Stomach smooth muscle (tissue), 2 donors: ENCODE measurements around the gene MYLK.
A peak's percentile ranks its signal among the peaks of the same experiment; 100 is the strongest.
"Not testable (repeated sequence)": the region's sequence is repeated elsewhere in the genome, so short reads cannot be mapped to it uniquely, and the experiment has no call there.

Source experiments
- H3K27ac ChIP-seq: one replicate; pipeline ENCODE4 v1.7.0; 2013; ENCODE audit warnings: mild to moderate bottlenecking, low read length, inconsistent platforms
- H3K27me3 ChIP-seq, 2 donors: one replicate each; pipeline ENCODE4 v1.7.0; 2013; ENCODE audit warnings: low read length in 2 of 2; ENCODE audit not compliant: insufficient read depth in 2 of 2, control insufficient read depth in 1 of 2
- H3K36me3 ChIP-seq, 2 donors: one replicate each; pipeline ENCODE4 v1.7.0; 2013; ENCODE audit warnings: low read length in 2 of 2; ENCODE audit not compliant: control insufficient read depth in 2 of 2, insufficient read depth in 2 of 2
- H3K4me1 ChIP-seq: one replicate; pipeline ENCODE4 v1.7.0; 2013; ENCODE audit warnings: low read length; ENCODE audit not compliant: control insufficient read depth, insufficient read depth
- H3K4me3 ChIP-seq, 2 donors: one replicate each; pipeline ENCODE4 v1.7.0; 2013; ENCODE audit warnings: low read length in 2 of 2
- H3K9ac ChIP-seq, 2 donors: one replicate each; pipeline ENCODE4 v1.7.0; 2013; ENCODE audit warnings: low read length in 2 of 2, mild to moderate bottlenecking in 1 of 2
- H3K9me3 ChIP-seq, 2 donors: one replicate each; pipeline ENCODE4 v1.7.0; 2013; ENCODE audit warnings: low read length in 2 of 2; ENCODE audit not compliant: control insufficient read depth in 2 of 2
- donor health status: healthy.
- donor health status: Pancreatic carcinoma.

Gene MYLK

DNA sequence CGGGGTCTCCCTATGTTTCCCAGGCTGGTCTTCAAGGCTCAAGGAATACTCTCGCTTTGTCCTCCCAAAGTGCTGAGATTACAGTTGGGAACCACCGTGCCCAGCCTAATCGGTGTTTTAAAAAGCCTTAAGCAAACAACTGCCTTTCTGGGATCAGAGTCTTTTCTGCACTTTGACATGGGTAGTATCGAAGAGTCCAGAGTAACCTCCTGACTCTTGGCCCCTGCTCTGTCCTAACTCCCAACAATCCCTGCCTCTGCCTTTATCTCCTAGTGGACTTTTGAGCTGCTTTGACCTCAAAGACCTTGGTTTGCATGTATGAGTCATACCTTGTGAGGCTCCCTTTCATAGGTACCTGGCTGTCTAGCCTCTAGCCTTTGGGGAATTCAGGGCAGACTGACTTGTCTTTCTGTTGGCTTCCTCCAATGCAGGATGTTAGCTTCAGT, 278.3 kb downstream of the MYLK start:
- peaks cover 0 to 8% of the 10 kb centered on the region in 2 donors for H3K36me3 ChIP-seq
- no peak overlapping the region for H3K9ac ChIP-seq
- no peak overlapping the region for H3K27ac ChIP-seq
- peaks cover 6% of the 10 kb centered on the region for H3K4me1 ChIP-seq
- H3K27me3 ChIP-seq = no peaks in the 10 kb centered on the region
- H3K9me3 ChIP-seq = no peaks in the 10 kb centered on the region
- H3K4me3 ChIP-seq = no peak overlapping the region

DNA sequence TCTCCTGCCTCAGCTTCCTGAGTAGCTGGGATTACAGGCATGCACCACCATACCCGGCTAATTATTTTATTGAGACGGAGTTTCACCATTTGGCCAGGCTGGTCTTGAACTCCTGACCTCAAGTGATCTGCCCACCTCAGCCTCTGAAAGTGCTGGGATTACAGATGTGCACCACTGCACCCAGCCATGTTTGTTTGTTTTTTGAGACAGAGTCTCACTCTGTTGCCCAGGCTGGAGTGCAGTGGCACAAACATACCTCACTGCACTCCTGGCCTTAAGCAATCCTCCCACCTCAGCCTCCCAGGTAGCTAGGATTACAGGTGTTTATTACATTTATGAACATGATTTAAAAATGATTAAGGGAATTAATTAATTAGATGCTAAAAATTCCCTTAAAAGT, 281.0 kb downstream of the MYLK start:
- not testable (repeated sequence) for H3K27me3 ChIP-seq, H3K9ac ChIP-seq, H3K36me3 ChIP-seq, H3K4me1 ChIP-seq, H3K9me3 ChIP-seq, H3K27ac ChIP-seq, H3K4me3 ChIP-seq

DNA sequence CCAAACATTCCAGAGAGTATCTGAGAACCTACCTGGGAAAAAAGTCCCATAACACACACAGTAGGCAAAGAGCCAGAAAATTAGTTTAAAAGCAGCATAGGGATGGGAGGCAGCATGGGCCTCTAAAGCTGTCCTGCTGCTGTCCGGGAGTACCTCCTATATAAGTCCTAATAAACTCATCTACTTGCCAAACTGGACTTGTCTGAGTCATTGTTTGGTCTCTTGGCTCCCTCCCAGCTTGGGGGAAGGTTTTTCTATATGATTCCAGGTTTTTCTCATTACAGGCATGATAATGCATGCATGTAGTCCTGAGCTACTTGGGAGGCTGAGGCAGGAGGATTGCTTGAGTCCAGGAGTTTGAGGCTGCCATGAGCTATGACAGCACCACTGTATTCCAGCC, 281.8 kb downstream of the MYLK start:
- H3K36me3 ChIP-seq = peaks cover 0 to 3% of the 10 kb centered on the region in 2 donors
- no peak overlapping the region for H3K27ac ChIP-seq
- H3K9me3 ChIP-seq = no peaks in the 10 kb centered on the region
- H3K4me3 ChIP-seq = no peak overlapping the region
- no peaks in the 10 kb centered on the region for H3K27me3 ChIP-seq
- H3K9ac ChIP-seq = no peak overlapping the region
- peaks cover 4% of the 10 kb centered on the region for H3K4me1 ChIP-seq

DNA sequence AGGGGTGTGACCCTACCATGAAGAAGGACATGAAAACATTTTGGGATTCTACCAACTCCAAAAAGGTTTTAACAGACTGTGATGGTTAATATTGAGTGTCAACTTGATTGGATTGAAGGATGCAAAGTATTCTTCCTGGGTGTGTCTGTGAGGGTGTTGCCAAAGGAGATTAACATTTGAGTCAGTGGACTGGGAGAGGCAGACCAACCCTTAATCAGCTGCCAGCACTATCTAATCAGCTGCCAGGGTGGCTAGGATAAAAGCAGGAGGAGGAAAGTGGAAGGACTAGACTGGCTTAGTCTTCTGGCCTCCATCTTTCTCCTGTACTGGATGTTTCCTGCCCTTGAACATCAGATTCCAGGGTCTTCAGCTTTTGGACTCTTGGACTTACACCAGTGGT, 283.3 kb downstream of the MYLK start:
- H3K9ac ChIP-seq, H3K27ac ChIP-seq, H3K4me1 ChIP-seq, H3K36me3 ChIP-seq, H3K4me3 ChIP-seq, H3K27me3 ChIP-seq, H3K9me3 ChIP-seq: not testable (repeated sequence)

DNA sequence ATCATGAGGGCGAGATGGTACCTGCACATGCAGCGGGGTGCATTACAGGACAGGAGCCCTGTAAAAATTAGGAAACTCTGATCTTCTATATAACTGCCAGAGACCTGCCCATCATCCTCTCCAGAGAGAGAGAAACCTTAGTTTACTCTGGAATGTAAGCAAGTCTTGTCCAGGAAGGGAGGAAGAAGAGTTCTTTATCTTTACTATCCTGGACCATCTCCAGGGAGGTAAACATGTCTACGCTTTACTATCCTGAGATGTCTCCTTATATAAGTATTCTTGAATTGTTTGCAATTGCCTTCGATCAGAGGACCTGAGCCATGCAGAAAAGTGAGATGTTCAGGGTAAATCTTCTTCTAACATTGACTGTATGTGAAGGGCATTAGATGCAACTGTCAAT, 286.6 kb downstream of the MYLK start:
- Histone ChIP-seq H3K27ac (no peak overlapping the region), H3K9me3 (no peaks in the 10 kb centered on the region), H3K9ac (no peak overlapping the region), H3K4me1 (peaks cover 6% of the 10 kb centered on the region), H3K36me3 (peaks cover 0 to 3% of the 10 kb centered on the region in 2 donors), H3K27me3 (no peaks in the 10 kb centered on the region), H3K4me3 (no peak overlapping the region)

DNA sequence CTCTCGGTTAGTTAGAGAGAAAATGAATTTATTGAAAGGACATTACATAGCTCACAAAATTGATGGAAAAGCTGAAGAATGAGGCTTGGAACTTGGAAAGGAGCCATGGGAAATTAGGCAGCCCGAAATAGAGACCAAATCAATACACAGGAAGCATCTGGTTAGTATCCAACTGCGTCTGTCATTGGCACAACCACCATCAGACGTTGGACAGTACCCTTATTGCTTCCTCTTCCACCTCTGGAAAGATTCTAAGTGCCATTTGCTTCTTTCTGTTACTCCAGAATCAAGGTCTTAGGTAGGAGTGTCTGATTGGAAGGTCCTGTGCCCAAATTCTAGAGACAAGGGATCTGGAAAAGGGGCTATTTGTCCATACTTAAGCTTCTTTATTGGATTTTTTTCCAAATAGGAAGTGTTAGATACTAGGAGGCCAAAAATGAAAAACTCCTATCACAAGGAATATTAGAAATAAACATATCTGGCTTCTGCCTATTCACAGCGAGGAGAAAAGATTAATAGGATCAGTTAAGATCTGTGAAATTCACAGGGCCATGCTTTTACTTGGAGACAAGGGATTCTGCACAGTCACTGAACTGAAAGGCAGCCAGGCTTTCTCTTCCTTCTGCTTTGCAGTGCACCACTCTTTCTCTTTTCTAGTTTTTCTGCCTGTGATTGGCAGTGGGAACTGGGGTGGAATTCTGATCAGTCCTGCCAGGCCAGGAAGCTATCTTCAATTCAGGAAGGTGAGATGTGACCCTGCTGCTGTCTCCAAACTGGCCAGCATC, 288.5 kb downstream of the MYLK start:
- no peaks in the 10 kb centered on the region for H3K9me3 ChIP-seq
- H3K27me3 ChIP-seq = no peaks in the 10 kb centered on the region
- H3K27ac ChIP-seq = no peak overlapping the region
- H3K4me3 ChIP-seq = no peak overlapping the region
- H3K36me3 ChIP-seq = no peaks in the 10 kb centered on the region
- peaks cover 3% of the 10 kb centered on the region for H3K4me1 ChIP-seq
- no peak overlapping the region for H3K9ac ChIP-seq

DNA sequence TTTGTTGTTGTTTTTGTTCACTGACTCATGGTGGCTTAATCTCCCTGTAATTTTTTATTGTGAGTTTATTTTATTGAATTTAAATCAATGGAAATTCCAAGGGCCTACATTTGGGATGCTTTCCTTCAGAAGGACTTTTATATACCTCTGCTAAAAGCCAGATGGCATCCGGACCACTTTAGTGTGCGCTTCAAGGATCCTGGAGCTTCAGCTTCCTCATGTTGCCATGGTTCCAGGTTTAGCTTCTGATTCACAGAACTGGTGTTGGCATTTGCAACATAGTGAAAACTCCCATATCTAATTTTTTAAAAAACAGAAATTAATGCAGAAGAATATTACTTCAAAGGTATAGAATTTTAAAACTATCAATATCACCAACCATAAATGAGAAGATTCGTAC, 290.8 kb downstream of the MYLK start:
- no peak overlapping the region for H3K27ac ChIP-seq
- no peak overlapping the region for H3K4me3 ChIP-seq
- H3K27me3 ChIP-seq = no peaks in the 10 kb centered on the region
- no peaks in the 10 kb centered on the region for H3K9me3 ChIP-seq
- H3K36me3 ChIP-seq = no peaks in the 10 kb centered on the region
- no peak overlapping the region for H3K9ac ChIP-seq
- peaks cover 3% of the 10 kb centered on the region for H3K4me1 ChIP-seq

DNA sequence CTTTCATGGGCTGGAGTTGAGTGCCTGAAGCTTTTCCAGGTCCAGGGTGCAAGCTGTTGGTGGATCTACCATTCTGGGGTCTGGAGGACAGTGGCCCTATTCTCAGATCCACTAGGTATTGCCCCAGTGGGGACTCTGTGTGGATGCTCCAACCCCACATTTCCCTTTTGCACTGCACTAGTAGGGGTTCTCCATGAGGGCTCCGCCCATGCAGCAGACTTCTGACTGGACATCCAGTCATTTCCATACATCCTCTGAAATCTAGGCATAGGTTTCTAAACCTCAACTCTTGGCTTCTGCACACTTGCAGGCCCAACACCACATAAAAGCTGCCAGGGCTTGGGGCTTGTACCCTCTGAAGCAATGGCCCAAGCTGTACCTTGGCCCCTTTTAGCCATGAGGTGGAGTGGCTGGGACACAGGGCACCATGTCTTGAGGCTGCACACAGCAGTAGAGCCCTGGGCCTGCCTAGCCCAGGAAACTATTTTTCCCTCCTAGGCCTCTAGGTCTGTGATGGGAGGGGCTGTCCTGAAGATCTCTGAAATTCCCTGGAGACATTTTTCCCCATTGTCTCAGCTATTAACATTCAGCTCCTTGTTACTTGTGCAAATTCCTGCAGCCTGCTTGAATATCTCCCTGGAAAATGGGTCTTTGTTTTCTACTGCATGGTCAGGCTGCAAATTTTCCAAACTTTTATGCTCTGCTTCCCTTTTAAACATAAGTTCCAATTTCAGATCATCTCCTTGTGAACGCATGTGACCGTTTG, 293.3 kb downstream of the MYLK start:
- H3K4me3 ChIP-seq = no peak overlapping the region

DNA sequence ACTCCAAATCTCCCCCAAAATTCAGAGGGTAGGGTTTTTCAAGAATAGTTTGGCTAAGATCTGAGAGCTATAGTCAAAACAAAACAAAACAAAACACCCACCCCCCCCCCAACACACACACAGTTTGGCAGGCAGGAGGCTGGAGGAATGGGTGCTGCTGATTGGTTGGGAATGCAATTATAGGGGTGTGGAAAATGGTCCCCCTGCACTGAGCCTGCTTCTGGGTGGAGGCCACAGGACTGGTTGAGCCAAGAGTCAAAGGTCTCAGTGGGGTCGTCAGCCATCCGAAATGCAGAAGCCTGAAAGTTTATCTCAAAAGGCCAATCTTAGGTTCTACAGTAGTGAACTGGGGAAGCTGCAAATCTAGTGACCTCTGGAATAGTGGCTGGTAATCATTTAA, 296.7 kb downstream of the MYLK start:
- no peaks in the 10 kb centered on the region for H3K9me3 ChIP-seq
- no peak overlapping the region for H3K4me3 ChIP-seq
- H3K4me1 ChIP-seq = peaks cover 18% of the 10 kb centered on the region
- no peaks in the 10 kb centered on the region for H3K27me3 ChIP-seq
- no peaks in the 10 kb centered on the region for H3K36me3 ChIP-seq
- no peak overlapping the region for H3K9ac ChIP-seq
- no peak overlapping the region for H3K27ac ChIP-seq

More for the DNA sequence above, 293.3 kb downstream of the MYLK start:
- Histone ChIP-seq H3K4me1 (peaks cover 9% of the 10 kb centered on the region), H3K27me3 (no peaks in the 10 kb centered on the region), H3K27ac (no peak overlapping the region), H3K9ac (no peak overlapping the region), H3K9me3 (no peaks in the 10 kb centered on the region), H3K36me3 (no peaks in the 10 kb centered on the region)

DNA sequence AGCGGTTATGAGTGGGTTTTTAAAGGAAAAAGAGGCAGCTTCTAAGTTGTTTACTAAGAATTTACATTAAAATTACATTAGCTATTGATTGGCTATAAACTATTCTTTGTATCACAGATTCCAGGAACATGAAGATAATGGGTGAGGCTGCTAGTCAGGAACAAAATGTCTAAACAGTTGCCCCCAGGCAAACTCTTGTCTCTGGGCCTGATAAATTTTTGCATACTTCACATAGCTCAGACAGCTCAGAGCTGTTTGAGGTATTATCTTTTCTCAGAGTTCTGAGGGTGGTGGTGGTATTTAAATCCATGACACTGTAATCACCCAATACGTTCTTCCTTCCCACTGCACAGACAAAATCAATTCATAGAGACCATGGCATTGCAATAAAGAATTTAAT, 297.2 kb downstream of the MYLK start:
- Histone ChIP-seq H3K4me1 (peaks cover 18% of the 10 kb centered on the region), H3K4me3 (no peak overlapping the region), H3K36me3 (no peaks in the 10 kb centered on the region), H3K9ac (no peak overlapping the region), H3K9me3 (no peaks in the 10 kb centered on the region), H3K27me3 (no peaks in the 10 kb centered on the region), H3K27ac (no peak overlapping the region)

DNA sequence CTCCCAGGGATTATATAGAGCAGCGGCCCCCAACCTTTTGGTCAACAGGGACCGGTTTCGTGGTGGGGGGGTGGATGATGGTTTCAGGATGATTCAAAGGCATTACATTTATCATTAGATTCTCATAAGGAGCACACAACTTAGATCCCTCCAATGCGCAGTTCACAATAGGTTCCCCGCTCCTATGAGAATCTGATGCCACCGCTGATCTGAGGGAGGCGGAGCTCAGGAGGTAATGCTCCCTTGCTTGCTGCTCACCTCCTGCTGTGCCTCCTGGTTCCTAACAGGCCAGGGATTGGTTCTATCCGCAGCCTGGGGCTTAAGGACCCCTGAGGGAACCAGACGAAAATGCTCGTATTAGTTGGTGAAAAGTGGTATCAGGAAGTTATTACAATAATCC, 298.0 kb downstream of the MYLK start:
- no peaks in the 10 kb centered on the region for H3K9me3 ChIP-seq
- no peaks in the 10 kb centered on the region for H3K27me3 ChIP-seq
- peaks cover 18% of the 10 kb centered on the region for H3K4me1 ChIP-seq
- H3K4me3 ChIP-seq = peak overlapping the region; percentile 69 to 97
- peak overlapping the region; percentile 42 to 78 for H3K9ac ChIP-seq
- peaks cover 3% of the 10 kb centered on the region in 2 donors for H3K36me3 ChIP-seq
- peak overlapping the region; percentile 91 for H3K27ac ChIP-seq
